HG02885 (cell line): Measurements from ENCODE around the gene CHST11.

ENCODE experiments used
- ATAC-seq: cut with Tn5 transposase; IDR thresholded peaks from one replicate; pipeline ENCODE4 v1.9.1; 2021; ENCODE audit warnings: mild to moderate bottlenecking; ENCODE audit not compliant: unreplicated experiment, poor library complexity

The CHST11 gene

GRCh38 chr12:104721039-104721405 is 264.3 kb downstream of the CHST11 start:
- no peak for ATAC-seq

GRCh38 chr12:104721936-104722335 is 265.2 kb downstream of the CHST11 start:
- no peak for ATAC-seq

- peak; percentile 59 for ATAC-seq
These were observed 266.1 kb downstream of the CHST11 start for GRCh38 chr12:104722601-104723534.

- no peak for ATAC-seq
These were observed 267.1 kb downstream of the CHST11 start for GRCh38 chr12:104723895-104724294.

- no peak for ATAC-seq
These were observed 268.3 kb downstream of the CHST11 start for GRCh38 chr12:104724992-104725585.

GRCh38 chr12:104725610-104726009 is 268.9 kb downstream of the CHST11 start:
- no peak for ATAC-seq

GRCh38 chr12:104727726-104728465 is 271.1 kb downstream of the CHST11 start:
- no peak for ATAC-seq

GRCh38 chr12:104729091-104729490 is 272.3 kb downstream of the CHST11 start:
- no peak for ATAC-seq

GRCh38 chr12:104729610-104730446 is 273.1 kb downstream of the CHST11 start:
- ATAC-seq: no peak

GRCh38 chr12:104730763-104731162 is 274.0 kb downstream of the CHST11 start:
- ATAC-seq: no peak

- ATAC-seq: no peak
These were observed 277.0 kb downstream of the CHST11 start for GRCh38 chr12:104733717-104734175.

GRCh38 chr12:104734541-104735095 is 277.9 kb downstream of the CHST11 start:
- ATAC-seq: no peak

GRCh38 chr12:104735801-104736200 is 279.1 kb downstream of the CHST11 start:
- ATAC-seq: no peak

- ATAC-seq: no peak
These were observed 279.6 kb downstream of the CHST11 start for GRCh38 chr12:104736307-104736706.

GRCh38 chr12:104737113-104737512 is 280.4 kb downstream of the CHST11 start:
- ATAC-seq: no peak

GRCh38 chr12:104737791-104738301 is 281.1 kb downstream of the CHST11 start:
- ATAC-seq: no peak

- no peak for ATAC-seq
These were observed 281.6 kb downstream of the CHST11 start for GRCh38 chr12:104738331-104738730.

GRCh38 chr12:104738776-104739642 is 282.3 kb downstream of the CHST11 start:
- no peak for ATAC-seq

GRCh38 chr12:104740668-104741067 is 283.9 kb downstream of the CHST11 start:
- ATAC-seq: peak; percentile 78
